Measurements from ENCODE around the gene TMEM30A. TPM values are rescaled to one million over a fixed set of nuclear protein-coding genes. Genes with fewer than 3 reads are reported as not detected.

Gene TMEM30A
- total RNA-seq, 2 experiments from 2014 or later = 69.7 to 70.2 TPM

DNA sequence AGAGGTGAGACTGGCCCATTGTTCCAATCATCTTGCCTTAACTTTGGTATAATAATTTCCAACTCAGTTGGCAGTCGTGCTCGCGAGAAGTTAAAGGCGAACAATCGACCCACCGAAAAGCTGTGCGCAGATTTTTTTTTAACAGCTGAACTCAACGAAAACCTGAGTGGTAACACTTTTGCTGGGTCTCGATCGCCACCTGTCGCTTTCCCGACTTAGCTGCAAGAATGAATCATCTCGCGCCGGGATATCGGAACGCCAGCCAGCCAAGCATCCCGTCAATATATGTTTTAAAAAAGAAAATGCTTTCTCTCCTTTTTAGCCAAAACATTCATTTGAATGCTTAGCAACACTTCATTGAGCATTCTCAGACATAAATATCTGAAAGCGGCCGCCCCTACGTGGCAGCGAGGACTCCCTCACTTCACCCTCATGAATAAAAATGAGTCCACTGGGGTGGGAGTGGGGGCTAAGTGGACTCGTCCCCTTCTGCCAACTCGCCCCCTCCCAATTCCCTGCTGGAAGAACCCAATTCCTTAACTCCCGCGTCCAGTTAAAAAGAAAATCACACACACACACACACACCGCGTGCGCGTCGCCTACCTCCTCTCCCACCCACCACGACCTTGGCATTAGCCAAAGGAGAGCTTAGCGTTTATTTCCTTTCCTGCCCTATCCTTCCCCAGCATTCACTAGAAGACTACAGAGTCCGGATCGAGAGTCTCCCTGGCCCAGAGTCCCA is 80.2 kb downstream of the TMEM30A start:
- Mint-ChIP-seq H3K36me3 (ENCODE audit: low read depth) (no peaks in the 10 kb centered on the region), H3K4me3 (peak overlapping the region; percentile 37), H3K4me1 (peaks cover 50% of the 10 kb centered on the region), H3K9me3 (no peaks in the 10 kb centered on the region), H3K27ac (peak overlapping the region; percentile 62), H3K27me3 (peaks cover 89% of the 10 kb centered on the region)
- CTCF ChIA-PET = interaction anchor here (0.6 to 2.1 kb wide), 5 partner anchors 22 to 1471 kb away, joined by 3 to 8 read pairs (median 3); no protein-coding TSS in a partner anchor
- POLR2A ChIA-PET = no interaction called here
- peak; percentile 53 for DNase-seq

DNA sequence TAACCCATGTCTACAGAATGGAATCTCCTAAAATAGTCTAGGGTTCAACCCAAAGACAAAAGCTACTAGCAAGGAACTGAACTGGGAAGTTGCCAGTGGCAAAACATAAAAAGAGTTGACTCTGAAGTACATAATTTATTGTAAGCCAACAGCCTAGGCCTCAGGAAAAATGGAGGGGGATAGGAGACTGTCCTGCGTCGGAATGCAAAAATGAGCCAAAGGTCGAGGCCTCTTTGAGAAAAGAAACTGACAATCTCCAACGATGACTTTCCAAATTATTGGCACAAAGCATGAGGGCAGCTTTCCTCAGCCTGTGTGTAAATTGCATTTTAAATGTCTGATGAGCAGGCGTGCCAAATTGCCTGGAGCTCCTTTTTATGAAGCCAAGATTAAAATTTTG is 80.9 kb downstream of the TMEM30A start:
- Mint-ChIP-seq H3K4me1 (peaks cover 45% of the 10 kb centered on the region), H3K9me3 (no peaks in the 10 kb centered on the region), H3K27me3 (peaks cover 86% of the 10 kb centered on the region), H3K36me3 (ENCODE audit: low read depth) (no peaks in the 10 kb centered on the region), H3K4me3 (no peak overlapping the region), H3K27ac (no peak overlapping the region)
- POLR2A ChIA-PET = no interaction called here
- CTCF ChIA-PET = interaction anchor here (0.5 to 2.1 kb wide), 6 partner anchors 8 to 1529 kb away, joined by 3 to 8 read pairs (median 3); no protein-coding TSS in a partner anchor
- no peak for DNase-seq

Other genes starting within 250 kb of the TMEM30A start
- not detected for gene COL12A1, start 78.7 kb downstream of the TMEM30A start, total RNA-seq
- gene COX7A2, start 41.0 kb downstream of the TMEM30A start, total RNA-seq = 100 to 1,000 TPM; 397 to 403 TPM
- under 1 TPM in 1 of 2 experiments, not detected in 1; 0.04 TPM for gene FILIP1, start 209.0 kb upstream of the TMEM30A start, total RNA-seq